Neural progenitor cell (in vitro differentiated cells): ENCODE measurements around the gene THYN1.

Experiments
- CTCF ChIP-seq: fragments of 200-600 bp; sonication (generic); IDR thresholded peaks from 2 replicates; pipeline ENCODE4 v1.5.1; 2017; ENCODE audit warnings: antibody characterized with exemption, mild to moderate bottlenecking
- EZH2 ChIP-seq: fragments of 200-600 bp; sonication (generic); IDR thresholded peaks from 2 replicates; pipeline ENCODE4 v1.6.1; 2017; ENCODE audit warnings: antibody characterized with exemption, mild to moderate bottlenecking, moderate library complexity
- EZH2phosphoT487 ChIP-seq: fragments of 200-600 bp; sonication (generic); IDR thresholded peaks from 2 replicates; pipeline ENCODE4 v1.6.1; 2017; ENCODE audit warnings: antibody characterized with exemption

- no peak for TF ChIP-seq CTCF
- TF ChIP-seq EZH2phosphoT487: no peak
- TF ChIP-seq EZH2: no peak
These were observed 40.3 kb upstream of the THYN1 start for GRCh38 chr11:134293119-134294113.
